NCI-H2171 (cell line): ENCODE results near the gene GALNT5.
A peak's percentile ranks its signal among the peaks of the same experiment; 100 is the strongest.
"Not testable (repeated sequence)": the region's sequence is repeated elsewhere in the genome, so short reads cannot be mapped to it uniquely, and the experiment has no call there.

ENCODE experiments used
- DNase-seq: peaks from one replicate; lab custom pipeline; 2025; lab: John Stamatoyannopoulos, UW

GALNT5 gene

DNA sequence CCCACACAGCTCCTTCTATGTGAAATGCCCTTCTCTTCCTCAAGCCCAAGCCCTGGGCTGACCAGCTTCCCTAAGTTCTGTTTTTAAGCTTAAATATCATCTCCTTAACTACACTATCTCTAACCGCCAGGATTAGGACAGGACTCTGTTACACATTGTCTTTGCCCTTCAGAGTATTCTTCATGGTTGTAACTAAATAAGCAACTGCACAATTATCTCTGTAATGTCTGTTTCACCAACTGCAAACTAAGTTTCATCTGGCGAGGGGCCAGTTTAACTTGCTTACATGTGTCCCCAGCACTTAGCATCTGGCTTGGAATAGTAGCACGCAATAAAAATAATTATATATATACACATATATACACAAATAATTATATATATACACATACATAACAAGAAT, 69.2 kb downstream of the GALNT5 start:
- no peak for DNase-seq

DNA sequence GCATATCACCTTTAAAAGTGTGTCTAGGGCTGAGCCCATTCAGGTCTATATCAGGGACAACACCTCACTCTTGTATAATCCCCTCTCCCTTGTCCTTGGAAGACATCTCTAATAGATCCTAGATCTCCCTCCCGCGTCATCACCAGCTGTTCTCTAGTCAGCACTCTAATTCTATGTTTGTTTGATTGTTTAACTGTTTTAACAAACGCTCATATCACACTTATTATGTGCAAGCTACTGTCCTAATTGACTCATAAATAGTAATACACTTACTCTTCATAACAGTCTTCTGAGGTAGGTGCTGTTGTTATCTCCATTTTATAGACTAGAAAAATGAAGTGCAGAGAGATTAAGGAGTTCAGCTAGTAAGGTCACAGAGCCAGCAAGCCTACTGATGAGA, 69.7 kb downstream of the GALNT5 start:
- DNase-seq = no peak

DNA sequence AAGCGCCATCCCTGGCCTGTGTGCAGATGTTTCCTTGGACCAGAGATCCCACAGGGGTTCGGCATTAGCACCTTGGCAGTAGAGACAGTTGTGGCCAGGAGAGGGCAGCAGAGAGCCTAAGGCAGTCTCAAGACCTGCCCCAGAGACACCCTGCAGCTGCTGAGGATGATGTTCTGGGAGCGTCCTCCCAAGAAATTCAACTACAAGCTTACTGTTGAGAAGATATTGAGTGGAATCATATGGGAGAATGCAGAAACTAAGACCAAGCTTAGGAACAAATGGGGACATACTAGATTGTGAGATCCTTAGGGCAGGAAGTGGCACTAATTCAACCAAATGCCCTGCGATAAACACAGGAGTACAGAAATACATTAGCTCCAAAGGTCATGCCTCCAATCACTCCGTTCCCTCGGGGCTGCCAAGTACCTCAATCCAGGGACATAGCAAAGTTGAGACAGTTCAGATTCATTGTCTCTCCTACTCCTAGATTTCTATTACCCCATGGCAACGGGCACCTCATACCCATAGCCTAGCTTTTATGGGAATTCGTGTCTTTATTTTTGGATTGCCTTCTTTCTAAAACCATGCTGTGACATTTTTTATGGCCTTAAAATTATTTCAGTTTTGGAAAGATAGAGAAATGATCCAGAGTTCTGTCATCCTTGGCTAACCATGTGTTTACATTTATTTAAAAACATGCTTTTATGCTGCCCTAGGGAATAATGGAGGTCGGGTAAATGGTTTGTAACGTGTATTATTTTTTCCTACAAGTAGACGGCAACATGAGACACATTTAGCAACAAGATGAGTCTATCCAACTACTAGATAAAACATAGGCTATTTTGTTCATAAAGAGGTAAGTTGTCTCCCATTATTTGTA, 70.4 kb downstream of the GALNT5 start:
- DNase-seq = peak; percentile 56

DNA sequence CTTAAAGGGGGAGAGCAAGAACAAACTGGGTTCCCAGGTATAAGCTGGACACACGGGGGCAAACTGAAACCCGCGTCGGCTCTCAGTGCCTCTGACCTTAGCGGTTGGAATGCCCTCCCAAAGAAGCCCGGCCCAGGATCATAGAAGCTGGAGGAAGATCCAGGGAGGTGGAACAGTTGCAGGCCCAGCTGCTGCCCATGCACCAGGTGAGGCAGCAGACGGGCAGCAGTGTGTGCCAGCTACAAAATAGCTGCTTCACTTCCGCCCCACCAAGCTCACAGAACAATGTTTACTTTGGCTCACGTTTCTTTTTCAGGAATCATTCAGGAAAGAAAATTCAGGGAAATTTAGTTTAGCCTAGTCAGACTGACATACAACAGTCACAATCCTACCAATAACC, 72.0 kb downstream of the GALNT5 start:
- peak; percentile 86 for DNase-seq

DNA sequence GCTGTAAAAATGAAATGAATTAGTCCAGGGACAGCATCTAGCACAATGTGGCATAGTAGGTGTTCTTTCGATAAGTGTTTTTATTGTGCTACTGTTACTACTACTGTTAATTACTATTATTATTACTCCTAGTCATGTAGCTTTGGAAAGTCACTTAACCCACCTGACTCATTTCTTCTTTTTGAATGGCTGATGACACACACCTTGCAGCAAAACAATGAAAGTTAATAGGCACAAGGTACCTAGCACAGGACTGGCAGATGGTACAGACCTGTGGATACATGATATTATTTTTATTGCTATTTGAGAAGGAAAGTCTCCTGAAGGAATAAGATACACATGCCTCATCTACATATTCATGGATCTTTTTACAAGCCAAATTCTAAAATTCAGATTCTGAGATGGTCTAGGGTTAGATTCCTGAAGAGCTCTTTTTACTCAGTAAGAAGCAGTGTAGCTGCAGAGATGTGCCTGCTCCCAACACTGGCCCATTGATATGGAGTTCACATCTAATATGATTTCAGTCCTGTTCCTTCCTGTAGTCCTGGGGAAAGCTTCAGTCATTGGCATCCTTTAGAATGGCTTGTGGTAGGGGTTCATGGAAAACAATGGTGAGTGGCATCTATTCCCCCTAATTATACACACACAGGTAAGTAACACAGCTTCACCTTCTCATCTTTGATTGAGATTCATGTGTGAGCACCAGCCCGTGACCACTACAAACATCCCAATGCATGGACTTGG, 76.0 kb downstream of the GALNT5 start:
- peak; percentile 62 for DNase-seq

DNA sequence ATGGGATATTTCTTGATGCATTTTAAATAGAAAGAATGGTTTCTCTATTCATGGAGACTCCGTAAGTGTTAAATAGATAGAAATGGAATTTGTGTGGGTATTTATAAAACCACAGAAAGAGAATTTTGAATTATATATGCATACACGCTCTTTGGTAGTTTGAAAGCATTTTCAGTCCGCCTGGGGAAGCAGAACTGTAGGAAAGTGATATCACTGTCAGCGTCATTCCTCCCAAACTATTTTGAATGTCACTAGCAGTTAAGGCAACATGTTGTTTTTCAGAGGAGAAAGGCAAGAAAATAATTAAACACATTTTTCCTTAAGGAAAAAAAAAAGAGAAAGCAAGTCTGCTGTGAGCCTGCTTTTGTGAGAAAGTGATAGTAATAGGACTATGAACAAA, 76.8 kb downstream of the GALNT5 start:
- DNase-seq = no peak

DNA sequence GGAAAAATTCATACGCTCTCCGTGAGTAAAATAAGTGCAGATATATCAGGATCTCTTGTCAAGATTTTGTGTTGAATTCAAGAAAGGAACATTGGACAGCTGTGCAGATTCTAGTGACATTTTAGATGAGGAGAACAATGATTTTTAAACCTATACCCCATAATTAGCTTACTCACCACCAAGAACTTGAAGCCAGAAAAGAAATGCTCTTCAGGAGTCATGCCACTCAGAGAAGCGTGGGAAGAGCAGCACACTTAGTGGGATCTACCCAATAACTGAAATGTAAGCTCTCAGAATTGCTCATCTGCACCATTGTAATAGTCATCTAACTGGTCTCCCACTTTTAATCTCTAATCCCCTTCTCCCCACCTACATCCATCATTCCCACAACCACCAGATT, 77.3 kb downstream of the GALNT5 start:
- no peak for DNase-seq

DNA sequence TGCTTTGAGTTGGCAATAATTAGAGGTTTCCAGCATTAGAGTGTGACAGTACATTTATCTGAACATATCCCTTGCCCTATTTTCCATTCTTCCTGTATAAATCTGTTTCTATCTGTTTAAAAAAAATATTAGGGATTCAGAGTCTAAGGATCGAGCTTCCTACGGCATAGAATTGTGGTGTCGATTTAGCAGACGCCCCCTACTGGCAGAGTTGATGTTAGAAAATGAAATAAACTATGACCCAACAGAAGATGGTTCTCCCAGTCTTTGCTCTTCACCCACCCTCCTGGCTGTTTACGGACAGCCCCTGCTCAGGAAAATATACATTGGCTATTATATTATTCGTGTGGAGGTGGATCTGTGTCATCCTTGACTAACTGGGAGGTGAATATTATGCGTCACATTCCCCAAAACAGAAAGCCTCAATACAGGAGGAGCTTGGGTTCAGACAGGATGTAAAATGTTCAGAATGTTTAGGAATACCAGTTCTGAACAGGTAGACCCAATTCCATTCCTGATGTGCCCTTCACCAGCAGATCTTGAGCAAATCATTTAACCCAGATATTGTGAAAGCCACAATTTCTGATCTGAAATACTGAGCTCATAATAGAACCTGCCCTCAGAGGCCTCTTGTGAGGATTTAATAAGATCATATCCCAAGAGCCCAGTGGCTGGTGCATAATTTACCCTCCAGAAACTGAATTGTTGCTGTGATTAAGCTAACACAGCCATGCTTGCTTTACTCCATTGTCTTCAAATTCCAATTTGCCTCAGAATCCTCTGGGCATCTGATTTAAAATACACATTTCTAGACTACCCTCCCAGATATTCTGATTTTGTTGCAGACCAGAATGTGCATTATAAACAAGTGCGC, 78.9 kb downstream of the GALNT5 start:
- no peak for DNase-seq

DNA sequence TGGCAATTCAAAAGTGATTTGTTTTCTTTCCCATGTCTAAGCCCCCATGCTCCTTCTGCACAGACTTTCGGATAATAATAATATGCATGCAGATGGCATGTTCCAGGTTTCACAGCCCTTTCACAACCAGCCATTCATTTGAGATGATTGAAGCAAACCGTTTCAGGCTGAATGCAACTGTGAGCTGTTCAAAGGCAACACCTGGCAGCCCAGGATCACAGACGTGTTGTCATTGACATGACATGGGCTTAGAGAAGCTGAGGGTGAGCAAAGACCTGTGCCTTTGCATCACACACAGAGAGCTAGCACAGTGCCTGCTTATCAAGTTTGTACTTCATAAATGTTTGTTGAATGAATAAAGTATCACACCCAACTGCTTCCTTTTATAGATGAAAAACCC, 80.5 kb downstream of the GALNT5 start:
- peak; percentile 55 for DNase-seq

DNA sequence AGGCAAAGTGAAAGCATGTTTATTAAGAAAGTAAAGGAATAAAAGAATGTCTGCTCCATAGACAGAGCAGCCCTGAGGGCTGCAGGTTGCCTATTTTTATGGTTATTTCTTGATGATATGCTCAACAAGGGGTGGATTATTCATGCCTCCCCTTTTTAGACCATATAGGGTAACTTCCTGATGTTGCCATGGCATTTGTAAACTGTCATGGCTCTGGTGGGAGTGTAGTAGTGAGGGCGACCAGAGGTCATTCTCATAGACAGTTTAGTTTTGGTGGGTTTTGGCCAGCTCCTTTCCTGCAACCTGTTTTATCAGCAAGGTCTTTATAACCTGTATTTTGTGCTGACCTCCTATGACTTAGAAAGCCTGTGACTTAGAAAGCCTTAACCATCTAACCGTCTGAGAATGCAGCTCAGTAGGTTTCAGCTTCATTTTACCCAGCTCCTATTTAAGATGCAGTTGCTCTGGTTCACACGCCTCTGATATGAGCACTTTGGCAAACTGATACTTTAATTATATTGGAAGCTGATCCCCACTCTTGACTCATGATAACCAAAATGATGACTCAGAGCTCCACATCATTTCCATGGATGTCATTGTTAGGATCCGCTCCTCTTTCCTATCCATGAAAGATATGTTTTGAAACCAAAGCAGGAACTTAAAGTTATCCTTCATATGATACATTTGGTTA, 82.6 kb downstream of the GALNT5 start:
- peak; percentile 20 for DNase-seq

DNA sequence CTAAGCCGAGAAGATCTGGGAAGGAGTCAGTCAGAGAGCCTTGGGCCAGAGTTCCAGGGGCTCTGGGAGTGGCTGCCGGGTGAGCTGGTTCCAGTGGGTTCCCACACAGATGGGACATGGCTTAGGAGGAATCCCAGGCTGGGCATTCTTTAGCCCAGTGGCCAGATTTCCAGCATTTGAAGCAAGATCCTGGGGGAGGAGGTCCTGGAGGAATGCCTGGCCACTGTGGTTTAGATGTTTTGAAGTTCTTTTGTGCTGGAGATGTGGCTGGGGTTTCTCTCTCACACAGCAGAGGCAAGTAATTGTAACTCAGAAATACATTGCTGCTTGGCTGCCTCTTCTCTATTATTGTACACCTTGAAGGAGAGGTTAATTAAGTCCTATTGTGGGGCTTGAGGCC, 83.9 kb downstream of the GALNT5 start:
- not testable (repeated sequence) for DNase-seq

DNA sequence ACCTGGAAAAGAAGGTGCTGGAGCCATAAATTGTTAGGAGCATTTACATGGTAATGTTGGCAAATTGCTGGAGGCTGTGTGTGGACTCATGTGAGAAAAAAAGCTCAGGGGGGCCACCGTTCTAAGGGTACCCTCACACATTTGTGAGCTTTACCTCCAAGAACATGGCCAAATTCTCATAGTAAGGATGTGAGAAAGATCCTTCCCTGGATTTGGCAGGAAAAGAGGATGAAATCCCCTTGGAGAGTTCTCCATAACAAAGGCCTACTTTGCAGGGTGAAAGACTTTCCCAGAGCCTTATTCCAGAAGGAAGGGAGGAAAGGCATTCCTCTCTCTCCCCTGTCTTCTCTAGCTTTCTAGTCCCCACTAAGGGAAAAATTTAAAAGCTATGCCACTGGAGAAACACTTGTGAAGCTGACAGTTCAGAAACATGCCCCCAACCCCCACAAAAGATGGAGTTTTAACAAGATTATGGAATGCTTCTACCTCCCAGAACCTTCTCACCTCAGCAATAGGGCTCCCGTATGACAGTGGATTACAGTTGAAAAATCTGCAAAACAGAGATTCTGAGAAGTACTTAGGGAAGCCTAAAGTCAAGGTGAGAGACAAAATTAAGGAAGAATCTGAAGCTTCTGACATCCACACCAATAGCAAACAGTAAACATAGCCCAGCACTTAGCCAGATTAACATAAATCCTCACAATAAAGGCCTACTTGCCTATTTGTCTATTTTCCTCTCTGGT, 88.3 kb downstream of the GALNT5 start:
- DNase-seq = no peak

DNA sequence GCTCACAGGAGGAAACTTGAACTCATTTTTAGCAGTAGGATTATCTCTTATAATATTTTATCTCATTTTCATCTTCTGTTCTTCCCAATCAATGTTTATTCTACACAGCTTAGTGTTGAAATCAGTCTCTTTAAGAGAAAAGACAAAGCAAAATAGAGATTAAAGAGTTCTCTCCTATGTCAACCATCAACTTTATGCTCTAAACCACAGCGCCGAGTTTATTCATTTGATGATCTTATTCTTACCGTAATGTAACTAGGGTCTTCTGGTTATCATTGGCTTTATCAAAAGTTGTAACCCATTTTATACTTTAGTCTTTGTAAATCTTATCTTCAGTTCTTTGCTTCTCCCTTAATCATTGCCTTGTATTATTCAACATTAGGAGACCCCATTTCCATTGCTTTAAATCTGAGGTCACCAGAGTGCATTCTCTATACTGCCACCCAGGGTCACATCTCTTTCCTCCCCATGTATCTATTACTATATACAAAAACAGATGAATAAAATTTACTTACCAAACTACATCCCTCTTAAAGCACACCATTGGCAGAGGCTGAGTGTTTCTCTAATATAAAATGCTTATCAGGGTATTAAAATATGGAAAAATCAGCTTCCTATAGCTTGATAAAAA, 90.9 kb downstream of the GALNT5 start:
- no peak for DNase-seq

DNA sequence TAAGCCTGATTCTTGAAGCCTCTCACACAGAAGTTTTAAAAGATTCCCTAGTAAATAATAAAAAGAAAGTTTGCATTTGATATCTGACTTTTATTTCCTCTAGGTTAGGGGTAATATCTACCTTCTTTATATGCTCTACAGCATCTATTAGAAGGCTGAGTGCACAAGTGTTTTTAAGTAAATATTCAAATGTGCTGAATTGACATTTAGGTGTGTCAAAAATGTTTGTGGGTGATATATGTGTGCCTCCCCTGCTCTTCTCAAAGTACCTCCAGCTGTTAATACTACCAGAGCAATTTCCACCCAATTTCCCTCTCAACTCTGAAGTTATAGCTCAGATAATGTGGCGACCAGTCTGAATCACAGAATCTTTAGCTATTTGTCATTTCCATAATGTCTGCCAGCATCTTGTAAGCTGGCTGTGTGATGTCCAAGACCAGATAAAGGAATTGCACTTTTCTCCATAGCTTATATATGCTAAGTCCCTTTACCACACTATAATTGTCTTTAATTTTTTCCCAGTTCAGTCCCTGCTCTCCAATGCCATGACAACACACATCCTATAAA, 92.5 kb downstream of the GALNT5 start:
- no peak for DNase-seq

DNA sequence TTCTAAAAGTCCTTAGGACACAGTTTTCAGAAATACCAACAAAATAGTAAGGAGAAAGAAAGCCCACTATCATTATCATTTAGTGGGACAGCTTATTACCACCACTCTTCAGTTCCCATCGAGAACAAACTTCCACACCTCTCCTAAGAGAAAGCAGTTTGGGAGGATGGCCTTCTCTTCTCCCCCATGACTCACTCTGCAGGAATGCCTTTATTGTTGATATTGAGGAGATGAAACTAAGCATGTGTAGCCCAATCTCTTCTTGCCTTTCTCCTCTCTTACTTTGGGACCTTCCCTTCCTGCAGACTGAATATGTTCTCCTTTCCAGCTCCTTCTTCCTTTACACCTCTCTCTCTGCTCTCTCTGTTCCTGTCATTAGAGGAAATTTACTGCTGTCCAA, 98.1 kb downstream of the GALNT5 start:
- no peak for DNase-seq

DNA sequence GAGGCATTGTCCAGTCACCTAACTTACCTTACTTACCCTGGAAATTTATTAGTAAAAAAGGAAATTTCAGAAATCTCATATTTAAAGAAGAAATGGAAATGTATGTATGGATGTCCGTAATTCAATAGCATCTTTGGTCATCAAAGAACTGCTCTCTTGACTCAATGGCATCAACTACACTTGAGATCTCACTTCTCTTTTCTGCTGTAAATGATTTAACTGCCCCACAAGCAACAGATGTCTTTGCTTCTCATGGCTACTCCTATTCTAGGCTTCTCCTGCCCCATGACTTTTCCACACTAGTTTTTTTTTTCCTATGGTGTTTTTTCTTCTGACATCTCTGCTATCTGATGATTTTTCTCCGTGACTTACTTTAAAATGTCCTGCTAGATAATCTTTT, 102.1 kb downstream of the GALNT5 start:
- no peak for DNase-seq

DNA sequence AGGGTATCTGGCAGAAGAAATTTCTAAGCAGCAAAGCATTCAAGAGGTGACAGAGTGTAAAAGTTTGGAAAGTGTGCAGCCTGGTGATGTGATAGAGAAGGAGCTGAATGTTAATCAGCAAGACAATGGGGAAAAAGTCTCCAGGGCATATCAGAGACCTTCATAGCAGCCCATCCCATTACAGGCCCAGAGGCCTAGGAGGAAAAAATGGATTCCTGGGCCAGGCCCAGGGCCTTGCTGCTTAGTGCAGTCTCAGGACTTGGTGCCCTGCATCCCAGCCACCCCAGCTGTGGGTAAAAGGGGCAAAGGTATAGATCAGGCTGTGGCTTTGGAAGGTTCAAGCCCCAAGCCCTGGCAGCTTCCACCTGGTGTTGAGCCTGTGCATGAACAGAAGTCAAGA, 104.0 kb downstream of the GALNT5 start:
- DNase-seq = no peak

DNA sequence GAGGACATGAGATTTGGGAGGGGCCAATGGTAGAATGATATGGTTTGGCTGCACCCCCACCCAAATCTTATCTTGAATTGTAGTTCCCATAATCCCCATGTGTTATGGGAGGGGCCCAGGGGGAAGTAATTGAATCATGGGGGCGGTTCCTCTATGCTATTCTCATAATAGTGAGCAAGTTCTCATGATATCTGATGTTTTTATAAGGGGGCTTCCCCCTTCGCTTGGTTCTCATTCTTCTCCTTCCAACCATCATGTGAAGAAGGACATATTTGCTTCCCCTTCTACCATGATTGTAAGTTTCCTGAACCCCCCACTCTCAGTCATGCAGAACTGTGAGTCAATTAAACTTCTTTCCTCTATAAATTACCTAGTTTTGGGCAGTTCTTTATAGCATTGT, 105.1 kb downstream of the GALNT5 start:
- DNase-seq = no peak

DNA sequence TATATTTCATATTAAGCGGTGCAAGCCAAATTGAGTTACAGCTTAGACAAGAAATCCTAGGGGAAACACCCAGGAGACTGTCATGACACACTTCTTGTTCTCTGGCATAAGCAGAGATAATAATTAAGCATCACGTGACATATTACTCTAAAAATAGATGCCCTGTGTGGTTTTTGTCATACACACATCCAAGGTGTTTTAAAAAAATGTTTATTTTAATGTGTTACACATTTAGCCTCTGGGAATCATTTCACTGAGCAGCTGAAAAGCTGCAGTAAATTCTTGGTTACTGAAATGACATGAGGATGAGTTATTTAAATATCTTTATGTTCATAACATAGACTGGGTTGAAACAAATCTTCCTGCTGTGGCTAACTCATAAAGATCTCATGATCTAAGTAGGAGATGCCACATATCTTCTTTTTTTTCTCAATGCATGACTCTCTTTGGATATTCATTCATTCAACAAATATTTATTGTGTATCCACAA, 106.2 kb downstream of the GALNT5 start:
- no peak for DNase-seq
